ENCODE results near the gene OTOS. TPM values are rescaled to one million over a fixed set of nuclear protein-coding genes. Genes with fewer than 3 reads are reported as not detected.

OTOS gene
- total RNA-seq, 1 donor from 2014 or later, result not detected

GRCh38 chr2:240168041-240168440 is 27.6 kb upstream of the OTOS start:
- DNase-seq (ENCODE audit: low read depth), result no peak

- DNase-seq (ENCODE audit: low read depth), result no peak
Observed at GRCh38 chr2:240167588-240167880, 27.1 kb upstream of the OTOS start.

- no peak for DNase-seq (ENCODE audit: low read depth)
Observed at GRCh38 chr2:240166761-240167587, 26.5 kb upstream of the OTOS start.

GRCh38 chr2:240166191-240166590 is 25.7 kb upstream of the OTOS start:
- no peak for DNase-seq (ENCODE audit: low read depth)

GRCh38 chr2:240165661-240166060 is 25.2 kb upstream of the OTOS start:
- DNase-seq (ENCODE audit: low read depth), result no peak

GRCh38 chr2:240165034-240165433 is 24.6 kb upstream of the OTOS start:
- DNase-seq (ENCODE audit: low read depth), result no peak

GRCh38 chr2:240164586-240164985 is 24.1 kb upstream of the OTOS start:
- DNase-seq (ENCODE audit: low read depth), result no peak

GRCh38 chr2:240163844-240164574 is 23.6 kb upstream of the OTOS start:
- no peak for DNase-seq (ENCODE audit: low read depth)

- DNase-seq (ENCODE audit: low read depth), result no peak
Observed at GRCh38 chr2:240162939-240163714, 22.7 kb upstream of the OTOS start.

GRCh38 chr2:240162531-240162930 is 22.1 kb upstream of the OTOS start:
- DNase-seq (ENCODE audit: low read depth), result no peak

GRCh38 chr2:240162032-240162431 is 21.6 kb upstream of the OTOS start:
- DNase-seq (ENCODE audit: low read depth), result no peak

GRCh38 chr2:240161087-240161750 is 20.8 kb upstream of the OTOS start:
- DNase-seq (ENCODE audit: low read depth), result no peak

GRCh38 chr2:240160291-240161086 is 20.0 kb upstream of the OTOS start:
- DNase-seq (ENCODE audit: low read depth), result no peak

GRCh38 chr2:240159251-240159839 is 18.9 kb upstream of the OTOS start:
- DNase-seq (ENCODE audit: low read depth), result no peak

GRCh38 chr2:240157147-240157470 is 16.7 kb upstream of the OTOS start:
- no peak for DNase-seq (ENCODE audit: low read depth)

- no peak for DNase-seq (ENCODE audit: low read depth)
Observed at GRCh38 chr2:240156435-240157146, 16.1 kb upstream of the OTOS start.

- no peak for DNase-seq (ENCODE audit: low read depth)
Observed at GRCh38 chr2:240155745-240156390, 15.4 kb upstream of the OTOS start.

GRCh38 chr2:240155048-240155744 is 14.7 kb upstream of the OTOS start:
- no peak for DNase-seq (ENCODE audit: low read depth)

- DNase-seq (ENCODE audit: low read depth), result no peak
Observed at GRCh38 chr2:240154606-240155005, 14.1 kb upstream of the OTOS start.
